ENCODE results near the gene GLRX3.

Gene GLRX3

DNA sequence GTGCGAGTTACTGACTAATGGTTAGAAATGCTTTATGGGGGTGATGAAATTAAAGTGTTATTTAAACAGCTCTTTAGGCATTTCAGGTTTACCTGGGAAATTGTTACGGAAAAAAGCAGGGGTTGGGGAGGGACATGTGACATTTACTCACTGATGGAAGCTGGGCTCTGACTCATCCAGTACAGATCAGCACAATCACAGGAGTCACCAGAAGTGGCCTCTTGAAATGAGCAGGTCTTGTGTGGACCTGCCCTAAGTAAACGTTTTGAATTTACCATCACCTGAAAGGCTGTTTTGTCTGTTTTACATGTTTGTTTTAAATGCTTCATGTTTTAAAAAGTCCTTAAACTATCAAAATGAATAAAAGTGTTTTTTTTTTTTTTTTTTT lies 2.3 kb downstream of the GLRX3 start:
- DNase-seq, result peak; percentile 25

DNA sequence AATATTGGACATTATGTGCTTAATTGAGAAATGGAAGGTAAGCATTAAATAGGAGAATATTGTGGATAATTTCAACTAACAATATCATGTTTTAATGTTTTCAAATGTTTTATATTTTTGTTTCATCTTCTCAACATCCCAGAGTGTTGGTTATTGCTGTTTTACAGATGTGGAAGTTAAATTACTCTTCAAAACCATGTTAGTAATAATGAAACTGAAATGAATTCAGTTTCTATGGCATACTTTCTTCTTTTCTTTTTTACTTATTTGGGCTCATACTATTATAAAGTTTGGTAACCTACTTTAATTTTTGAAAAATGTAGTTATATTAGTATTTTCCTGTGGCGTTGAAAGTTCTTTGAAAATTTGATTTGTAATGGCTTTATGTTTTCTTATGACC lies 4.2 kb downstream of the GLRX3 start:
- no peak for DNase-seq

DNA sequence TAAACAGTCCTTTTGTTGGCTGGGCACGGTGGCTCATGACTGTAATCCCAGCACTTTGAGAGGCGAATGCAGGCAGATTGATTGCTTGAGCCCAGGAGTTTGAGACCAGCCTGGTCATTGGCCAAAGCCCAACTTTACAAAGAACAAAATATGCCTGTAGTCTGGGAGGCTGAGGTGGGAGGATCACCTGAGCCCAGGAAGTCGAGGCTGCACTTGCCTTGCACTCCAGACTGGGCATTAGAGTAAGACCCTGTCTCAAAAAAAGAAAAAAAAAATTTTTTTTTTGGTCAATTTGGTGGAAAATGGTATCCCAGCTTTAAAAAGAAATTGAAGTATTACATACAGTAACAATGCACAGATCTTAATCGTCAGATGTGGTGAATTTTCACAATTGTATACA lies 4.8 kb downstream of the GLRX3 start:
- no peak for DNase-seq

DNA sequence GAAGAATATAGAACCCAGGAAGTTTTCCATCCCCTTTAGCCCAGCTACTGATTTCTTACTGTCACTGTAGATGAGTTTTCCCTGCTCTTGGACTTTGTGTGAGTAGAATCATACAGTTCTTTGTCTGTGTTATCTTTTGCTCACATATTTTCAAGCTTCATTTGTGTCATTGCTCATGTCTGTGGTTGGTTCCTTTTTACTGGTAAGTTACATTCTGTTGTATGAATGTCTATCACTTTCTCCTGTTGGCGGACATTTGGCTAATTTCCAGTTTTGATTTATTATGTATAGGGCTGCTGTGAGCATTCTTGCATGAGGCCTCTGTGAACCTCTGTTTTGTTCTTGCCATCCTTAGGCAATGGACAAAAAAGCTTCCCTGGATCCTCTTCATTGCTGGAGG lies 5.3 kb downstream of the GLRX3 start:
- no peak for DNase-seq

DNA sequence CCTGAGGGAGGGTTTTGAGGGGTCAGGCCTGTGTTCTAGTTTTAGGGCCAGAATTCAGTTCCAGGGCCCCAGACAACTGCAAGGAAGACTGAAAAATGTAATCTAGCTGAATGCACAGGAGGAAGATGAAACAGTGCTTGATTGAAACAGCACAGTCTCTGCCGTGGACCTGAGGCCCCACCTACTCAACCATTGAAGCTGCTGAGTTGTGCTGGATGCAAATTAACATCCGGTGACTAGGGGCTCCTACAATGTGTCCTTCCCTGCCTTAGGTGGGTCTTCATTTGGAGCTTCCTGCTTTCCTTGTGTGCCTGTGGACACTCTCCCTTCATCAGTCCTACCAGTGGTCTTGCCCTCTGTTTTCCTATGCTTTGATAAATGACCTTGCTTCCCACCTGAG lies 5.7 kb downstream of the GLRX3 start:
- DNase-seq, result no peak

DNA sequence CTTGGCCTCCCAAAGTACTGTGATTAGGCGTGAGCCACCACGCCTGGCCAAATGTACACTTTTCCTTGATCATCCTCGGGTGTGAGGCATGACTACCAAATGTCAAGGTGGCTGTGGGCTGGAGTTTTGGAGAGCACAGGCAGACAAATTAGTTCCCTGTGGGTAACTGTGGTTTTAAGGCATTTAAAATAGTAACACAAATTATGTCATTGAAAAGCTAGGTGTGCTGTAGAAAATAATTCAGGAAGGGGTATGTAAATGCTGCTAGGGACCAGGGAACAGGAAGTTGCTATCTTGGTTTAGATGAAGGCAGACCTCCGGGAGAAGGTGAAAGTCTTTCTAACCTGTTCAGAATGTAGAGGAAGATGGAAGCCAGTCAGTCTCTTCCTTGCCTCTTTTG lies 9.9 kb downstream of the GLRX3 start:
- DNase-seq, result no peak

DNA sequence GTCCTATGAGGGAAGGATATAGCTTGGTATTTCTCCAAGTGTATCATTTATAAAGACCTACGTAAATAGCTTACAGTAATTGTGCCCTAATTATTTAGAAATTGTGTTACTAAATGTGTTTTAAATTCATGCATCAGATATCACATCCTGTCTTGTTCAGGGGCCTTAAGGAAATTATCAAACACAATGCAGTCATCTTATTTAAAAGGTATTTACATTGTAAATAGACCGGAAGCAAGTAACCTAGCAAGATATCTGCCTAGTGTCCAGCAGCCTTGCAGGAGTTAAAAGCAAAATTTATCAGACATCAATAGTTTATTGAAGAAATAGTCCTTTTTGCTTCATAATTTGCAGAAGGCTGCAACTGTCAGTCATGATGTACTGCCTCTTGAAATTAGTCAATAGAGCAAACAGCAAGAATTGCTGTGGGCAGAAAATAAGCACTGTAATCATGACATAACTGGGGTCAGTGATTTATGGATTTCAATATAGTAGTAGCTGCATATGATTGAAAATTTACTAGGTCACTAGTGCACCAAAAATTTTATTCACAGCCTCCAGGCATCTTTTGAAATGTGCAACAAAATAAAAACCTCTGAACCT lies 23.1 kb downstream of the GLRX3 start:
- DNase-seq, result peak; percentile 2

DNA sequence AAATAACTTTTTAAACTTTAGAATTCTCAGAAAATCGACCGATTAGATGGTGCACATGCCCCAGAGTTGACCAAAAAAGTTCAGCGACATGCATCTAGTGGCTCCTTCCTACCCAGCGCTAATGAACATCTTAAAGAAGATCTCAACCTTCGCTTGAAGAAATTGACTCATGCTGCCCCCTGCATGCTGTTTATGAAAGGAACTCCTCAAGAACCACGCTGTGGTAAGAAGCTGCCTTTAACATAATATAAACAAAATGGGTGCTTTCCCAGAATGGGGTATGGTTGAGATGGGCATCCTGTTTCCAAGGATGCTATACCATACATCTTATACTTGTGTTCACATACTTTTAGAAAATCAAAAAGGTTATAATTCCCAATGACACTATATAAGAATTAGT lies 24.6 kb downstream of the GLRX3 start:
- no peak for DNase-seq

DNA sequence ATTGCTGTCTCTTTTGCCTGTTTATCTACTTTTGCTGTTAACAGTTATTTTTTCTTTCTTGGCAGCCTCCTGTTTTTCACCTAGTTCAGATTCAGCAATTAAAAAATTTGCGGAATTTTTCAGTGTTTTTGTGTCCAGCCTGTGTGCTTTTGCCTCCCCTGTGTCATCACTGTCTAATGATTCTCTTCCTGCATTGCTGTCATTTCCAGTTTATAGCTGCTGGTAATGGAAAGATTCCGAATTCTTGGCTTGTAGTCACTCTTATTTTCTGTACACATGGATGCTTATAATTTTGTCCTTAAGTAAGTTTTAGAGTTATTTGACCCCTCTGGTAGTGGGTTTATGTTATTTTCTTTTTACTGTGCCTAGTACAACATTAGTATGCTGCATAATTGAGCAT lies 25.1 kb downstream of the GLRX3 start:
- no peak for DNase-seq

DNA sequence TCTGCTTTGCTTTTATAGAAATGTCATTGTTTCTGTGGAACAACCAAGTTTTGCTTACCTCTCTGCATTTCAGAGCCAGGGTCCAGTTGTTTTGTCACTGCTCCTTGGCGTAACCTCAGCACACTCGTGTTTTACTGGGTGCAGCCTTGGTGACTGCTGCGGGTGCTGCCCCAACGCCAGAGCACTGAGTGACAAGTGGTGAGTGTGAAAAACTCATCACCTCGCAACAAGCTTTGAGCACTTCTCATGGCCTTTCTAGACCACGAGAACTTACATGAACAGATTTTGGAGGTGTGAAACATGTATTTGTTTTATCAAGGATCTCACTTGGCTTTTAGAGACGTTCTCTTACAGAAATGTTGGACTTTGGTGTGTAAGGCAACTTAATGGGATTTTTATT lies 31.0 kb downstream of the GLRX3 start:
- DNase-seq, result no peak

DNA sequence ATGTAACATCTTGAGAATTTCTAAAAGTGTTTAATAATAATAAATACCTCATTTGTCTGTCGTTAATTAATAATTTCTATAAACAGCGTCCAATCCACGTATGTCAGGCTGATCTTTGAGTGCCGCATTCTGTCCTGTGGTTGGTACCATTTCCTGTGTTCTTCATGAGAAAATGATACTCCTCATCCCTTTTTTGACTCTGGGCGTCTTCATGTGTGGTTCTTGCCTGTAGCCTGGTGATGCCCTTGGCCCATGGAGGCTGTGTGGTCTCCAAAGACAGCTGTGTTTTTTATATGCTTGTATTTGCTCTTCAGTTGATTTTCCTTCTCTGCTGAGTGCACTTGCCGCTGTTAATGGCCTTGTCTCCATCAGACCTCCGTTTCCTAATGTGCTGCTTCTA lies 31.5 kb downstream of the GLRX3 start:
- DNase-seq, result no peak

DNA sequence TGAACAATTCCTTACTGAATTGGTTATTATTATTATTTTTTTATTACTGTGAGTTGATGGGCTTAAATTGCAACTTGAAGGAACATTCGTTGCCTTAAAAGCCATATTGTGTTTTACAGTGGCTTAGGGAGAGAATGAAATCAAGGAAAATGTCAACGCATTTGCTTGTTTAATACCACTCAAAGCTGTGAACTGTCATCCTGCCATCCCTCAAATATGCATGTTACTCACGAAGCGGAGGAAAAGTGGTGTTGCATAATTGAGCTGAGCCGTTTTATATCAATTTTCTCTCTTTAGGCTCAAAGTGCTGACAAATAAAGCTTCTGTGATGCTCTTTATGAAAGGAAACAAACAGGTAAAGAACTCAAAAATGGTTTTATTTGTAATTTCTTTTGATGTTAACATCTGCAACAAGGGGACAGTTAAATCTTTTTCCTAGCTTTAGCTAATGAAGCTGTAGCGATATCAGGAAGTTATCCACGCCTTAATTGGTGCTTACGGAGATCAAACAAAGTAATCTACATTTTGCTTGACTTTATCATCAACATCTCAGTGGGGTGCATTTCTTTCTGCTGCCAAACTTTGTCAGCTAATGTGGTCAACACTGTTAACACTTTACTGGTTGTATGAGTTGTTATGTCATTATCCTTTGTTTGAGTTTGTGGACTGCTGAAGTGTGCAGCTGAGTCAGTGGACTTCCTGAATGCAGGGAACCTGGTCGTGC lies 33.1 kb downstream of the GLRX3 start:
- DNase-seq, result peak; percentile 78

DNA sequence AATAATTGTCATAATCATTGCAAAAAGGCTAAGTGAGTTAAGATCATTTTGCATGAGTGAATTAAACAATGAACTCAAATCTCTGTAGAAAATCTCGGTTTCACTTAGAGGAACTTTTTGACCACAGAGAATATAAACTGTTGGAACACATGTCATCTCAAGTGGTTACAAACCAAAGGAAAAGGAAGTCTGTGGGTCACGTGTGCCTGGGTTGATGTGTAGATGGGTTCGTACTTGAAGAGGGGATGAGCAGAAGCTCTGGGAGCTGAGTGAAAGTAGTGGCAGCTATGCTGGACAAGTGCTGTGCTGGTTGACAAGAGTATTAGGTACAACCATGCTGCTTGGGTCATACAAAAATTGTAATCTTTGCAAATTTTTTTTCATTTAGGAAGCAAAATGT lies 35.0 kb downstream of the GLRX3 start:
- DNase-seq, result no peak

DNA sequence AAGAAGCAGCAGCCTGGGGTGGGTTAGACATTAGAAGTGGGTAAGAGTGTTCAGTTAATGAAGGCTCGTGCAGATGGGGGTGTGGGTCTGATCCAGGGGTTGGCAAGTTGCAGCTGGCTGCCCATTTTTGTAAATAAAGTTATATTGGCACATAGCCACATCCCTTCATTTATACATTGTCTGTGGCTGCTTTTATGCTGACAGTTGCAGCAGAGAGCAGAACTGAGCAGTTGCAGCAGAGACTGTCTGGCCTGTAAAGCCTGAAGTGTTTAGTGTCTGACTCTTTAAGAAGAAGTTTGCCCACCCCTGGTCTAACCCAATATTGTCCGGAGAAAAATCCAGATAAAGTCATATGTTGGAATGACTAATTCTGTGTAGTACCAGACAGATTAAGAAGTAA lies 38.1 kb downstream of the GLRX3 start:
- DNase-seq, result no peak

DNA sequence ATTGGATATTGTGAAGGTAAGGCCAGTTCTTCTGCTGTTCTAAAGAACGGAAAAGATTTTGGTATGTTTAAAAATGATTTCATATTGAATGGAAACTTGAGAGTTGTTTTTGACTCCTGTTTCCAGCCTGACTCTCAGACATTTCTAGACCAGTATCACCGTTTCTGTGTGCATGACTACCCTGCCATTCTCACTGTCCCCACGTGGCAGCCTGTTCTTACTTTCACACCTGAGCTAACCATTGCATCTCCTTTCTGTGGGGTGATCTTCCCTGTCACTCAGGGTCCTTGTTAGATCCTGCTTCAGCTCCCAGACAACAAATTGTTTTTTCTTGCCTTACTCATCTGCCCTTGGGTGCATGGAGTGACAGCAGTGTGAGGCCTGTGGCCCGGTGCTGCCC lies 38.9 kb downstream of the GLRX3 start:
- DNase-seq, result no peak

DNA sequence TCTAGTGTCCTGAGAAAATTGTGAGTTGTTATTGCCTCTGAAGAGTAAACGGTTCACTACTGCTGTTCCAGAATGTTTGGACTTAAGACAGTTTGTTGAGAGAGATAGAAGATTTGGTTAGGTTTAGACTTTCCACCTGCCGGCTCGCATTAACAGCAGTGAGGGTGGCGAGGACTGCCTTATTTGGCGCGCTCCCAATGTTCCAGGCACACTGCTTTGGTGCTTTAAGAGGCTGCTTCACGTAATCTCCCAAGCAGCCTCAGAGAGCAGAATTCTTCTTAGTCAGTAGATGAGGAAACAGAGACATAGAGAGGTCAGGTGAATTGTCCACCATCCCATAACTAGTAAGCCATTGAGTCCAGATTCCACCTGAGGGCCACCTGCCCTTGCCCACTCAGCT lies 41.1 kb downstream of the GLRX3 start:
- no peak for DNase-seq

DNA sequence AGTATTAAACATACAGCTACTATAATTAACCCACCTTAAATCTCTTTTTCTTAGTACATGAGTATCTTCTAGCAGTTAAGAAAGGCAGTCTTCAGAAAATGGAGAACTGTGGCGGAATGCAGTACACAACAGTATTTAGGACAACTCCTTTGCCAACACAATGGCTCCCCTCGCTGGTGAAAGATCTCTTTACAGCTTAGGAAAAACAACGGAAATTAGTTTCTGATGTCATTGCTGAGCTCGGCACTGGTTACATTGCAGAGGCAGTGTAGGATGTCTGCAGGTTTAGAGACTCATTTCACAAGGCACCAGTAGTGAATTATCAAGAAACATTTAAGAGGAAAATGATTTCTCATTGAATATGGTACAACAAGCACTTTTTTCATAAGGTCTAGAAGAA lies 43.4 kb downstream of the GLRX3 start:
- peak; percentile 45 for DNase-seq

DNA sequence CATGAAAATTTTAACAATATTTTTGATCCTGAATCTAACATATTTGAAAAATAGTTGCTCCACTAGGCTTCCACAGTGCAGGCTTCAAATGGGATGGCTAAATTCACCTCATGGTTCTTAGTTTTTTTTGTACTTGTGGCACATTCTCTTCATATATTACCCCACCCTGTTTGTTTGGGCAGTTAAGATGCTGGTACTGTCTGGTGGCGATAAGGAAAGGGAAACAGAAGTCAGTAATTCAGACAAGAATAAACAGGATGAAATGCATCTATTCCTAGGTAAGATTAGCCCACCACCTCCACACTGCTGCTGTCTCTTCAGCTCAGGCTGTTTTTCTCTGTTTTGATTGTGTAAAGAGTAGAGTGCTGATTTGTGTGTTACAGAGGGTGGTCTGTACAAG lies 44.2 kb downstream of the GLRX3 start:
- DNase-seq, result no peak

DNA sequence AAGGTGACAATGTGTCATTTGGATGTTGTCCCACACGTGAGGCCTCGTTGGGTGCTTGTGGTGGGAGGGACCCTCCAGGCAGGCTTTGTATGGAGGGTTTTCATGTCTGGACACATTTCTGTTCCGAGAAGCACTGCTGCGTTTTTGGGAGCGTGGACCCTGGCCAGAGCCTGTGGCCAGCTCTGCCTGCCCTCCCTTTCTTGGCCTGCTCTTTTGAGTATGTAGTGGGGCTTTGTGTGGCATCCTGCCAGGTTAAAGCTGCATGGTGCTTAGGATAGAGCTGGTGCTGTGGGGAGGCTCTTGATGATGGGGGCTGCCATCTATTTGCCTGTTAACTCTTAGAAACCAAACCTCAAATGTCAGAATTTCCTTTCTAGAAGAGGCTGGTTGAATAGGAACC lies 45.7 kb downstream of the GLRX3 start:
- no peak for DNase-seq

DNA sequence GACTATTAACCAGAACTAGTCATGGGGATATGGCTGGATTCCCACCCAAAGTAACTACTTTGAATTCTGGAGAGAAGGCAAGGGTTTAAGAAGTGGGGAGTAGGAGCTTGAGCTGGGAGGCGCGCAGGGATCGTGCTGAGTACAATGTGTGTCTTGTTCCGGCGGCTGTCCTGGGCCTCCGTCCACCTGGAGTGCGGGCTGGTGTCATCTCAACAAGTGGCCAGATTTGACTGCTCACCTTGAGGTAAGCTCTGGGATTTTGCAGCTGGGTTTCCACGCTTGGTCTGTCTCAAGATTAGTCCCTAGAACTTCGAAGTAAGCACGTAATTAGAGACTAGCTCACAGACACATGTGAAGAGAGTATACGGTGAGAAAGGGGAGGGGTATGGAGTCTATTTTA lies 49.4 kb downstream of the GLRX3 start:
- no peak for DNase-seq

DNA sequence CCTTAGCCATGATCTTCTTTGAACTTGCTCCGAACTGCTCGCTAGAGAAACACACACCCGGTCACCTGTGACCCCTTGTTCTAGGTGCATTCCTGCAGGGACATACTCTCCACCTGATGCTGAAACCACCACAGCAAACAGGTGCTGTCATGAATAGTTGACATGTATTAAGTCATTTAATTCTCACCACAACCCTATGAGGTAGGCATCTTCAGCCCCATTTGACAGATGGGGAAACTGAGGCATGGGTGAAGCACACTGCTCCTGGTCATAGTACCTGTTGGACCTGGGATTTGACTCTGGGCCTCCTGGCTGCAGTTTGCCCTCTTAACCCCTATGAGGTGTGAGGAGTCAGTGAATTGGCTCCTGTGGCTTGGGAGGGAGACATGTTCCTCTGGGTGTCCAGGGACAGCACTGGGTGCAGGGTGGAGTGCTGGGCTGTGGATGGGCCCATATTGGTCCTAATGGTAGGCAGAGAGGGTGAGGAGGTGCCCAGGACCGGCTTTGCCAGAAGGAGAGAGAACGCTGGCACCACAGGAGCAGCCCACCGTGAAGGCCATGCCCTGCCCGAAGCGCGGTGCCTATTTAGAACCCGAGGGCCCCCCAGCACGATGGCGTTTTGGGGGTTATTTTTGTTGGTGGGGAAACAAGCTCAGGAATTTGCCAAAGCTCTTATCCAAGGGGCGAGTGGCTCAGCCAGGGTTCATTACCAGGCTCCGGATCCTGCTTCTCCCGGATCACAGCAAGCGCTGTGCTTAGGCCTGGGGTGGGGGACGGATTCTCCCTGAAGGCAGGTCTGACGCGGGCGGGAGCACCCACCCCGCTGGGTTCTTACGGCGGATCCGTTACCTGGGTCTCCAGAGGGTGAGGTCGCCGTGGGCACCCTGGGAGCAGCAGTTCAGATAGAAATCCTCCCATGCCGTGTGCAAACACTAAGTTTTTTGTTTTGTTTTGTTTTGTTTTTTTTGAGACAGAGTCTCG lies 52.3 kb downstream of the GLRX3 start:
- DNase-seq, result peak; percentile 1

DNA sequence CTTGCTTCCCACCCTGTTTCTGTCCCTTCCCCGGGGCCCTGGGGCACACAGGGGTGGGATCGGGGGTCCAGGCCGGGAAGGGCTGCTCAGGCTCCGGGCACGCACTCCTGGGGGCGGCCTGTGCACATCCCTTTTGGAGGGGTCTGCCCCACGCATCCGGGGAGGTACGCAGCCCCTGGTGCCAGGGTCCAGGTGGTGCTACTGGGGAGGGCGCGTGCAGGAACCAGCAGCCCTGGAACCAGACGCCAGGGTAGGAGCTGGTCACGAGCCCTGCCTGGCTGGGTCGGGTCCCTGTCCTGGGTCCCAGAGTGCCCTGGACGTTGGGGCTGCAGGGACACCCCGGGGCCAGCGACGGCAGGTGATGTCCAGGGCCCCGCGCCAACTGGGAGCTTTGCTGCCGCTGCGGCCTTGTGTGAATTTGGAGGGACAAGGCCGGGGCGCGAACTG lies 53.4 kb downstream of the GLRX3 start:
- no peak for DNase-seq

DNA sequence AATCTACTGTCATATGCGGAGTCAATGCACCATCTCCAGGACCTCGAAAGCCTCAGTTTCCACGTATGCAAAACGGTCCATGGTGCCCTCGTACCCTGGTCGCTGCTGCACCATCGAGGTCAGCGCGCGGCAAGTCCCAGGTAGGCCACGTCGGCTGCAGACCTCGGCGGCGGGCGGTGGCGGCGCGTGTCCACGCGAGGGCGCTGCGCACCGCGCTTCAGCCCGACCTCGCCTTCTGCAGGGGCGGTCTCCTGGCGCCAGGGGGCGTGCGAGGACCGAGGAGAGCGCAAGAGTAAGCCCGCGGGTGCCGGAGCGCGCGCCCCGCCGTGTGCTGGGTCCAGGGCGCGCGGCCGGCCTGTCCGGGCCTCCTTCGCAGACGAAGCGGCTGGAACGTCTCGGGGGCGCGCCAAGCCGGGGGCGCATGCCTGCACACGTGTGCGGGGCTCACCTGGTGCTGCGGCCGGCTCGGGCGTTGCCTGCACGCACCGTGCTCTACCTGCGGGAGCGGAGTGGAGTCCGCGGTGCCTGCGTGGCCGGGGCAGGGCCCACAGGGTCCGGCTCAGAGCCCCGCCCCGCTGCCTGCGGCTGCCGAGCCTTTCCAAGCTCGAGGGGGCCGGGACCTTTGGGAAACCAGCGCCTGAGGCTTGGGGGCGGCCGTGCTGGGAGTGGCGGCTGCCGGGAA lies 54.0 kb downstream of the GLRX3 start:
- peak; percentile 84 for DNase-seq
